NK-92 treated with Interleukin-12 subunit alpha and Interleukin-12 subunit beta, amount 100 ng/mL, for 24 hours (cell line): ENCODE data around the gene STXBP4.

Experiments used
- DNase-seq: peaks from one replicate; lab custom pipeline; 2025; lab: John Stamatoyannopoulos, UW

STXBP4 gene

GRCh38 chr17:55122114-55122513 is 153.5 kb downstream of the STXBP4 start:
- no peak for DNase-seq

GRCh38 chr17:55124730-55125360 is 156.3 kb downstream of the STXBP4 start:
- DNase-seq, result no peak

DNA sequence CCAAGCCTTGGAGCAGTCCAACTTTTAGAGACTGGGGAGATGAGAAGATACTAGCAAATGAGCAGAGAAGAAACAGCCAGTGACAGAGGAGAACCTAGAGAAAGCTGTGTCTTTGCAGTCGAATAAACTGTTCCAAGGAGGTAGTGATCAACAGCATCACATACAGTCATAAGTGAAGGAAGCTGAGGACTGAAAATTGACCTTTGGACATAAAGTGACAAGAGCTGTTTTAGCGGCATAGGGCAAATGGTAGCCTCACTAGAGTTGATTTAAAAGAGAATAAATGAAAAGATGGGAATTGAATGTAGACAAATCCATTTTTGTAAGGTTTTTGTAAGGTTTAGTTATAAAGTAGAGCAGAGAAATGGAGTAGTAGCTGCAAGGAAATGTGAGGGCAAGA is 165.0 kb downstream of the STXBP4 start:
- DNase-seq, result no peak

DNA sequence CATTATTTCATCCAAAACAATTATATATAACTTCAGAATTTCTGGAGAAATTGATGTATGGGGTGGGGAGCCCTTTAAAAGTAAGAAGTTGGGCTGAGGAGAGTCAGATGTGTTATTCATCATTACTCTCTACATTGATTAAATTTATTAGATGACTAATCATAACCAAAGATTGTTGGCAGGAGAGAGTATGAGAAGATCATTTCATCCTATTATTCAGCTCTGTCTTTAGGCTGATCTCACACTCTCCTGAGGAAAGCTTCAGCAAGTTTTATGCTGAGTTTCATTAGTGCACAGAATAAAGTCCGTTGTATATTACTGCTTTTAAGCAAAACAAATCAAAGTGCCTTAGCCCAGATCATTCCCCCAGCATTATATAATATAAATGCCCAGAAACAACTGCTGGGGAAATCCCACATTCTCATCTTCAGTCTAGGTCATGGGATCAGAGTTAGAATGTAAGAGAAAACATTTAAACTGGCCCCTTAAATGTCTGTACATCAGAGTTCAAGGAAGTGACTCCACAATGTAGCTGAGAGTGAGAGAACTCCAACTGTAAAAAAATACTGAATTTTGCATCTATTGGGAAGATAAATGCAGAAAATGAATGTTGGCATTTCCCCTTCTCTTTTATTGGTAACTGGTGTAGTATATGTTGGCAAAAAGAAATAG is 166.1 kb downstream of the STXBP4 start:
- no peak for DNase-seq

GRCh38 chr17:55140809-55141208 is 172.2 kb downstream of the STXBP4 start:
- no peak for DNase-seq

- no peak for DNase-seq
These were observed 176.0 kb downstream of the STXBP4 start for GRCh38 chr17:55144518-55144917.

GRCh38 chr17:55149485-55149884 is 180.9 kb downstream of the STXBP4 start:
- DNase-seq, result no peak

- DNase-seq, result no peak
These were observed 183.7 kb downstream of the STXBP4 start for GRCh38 chr17:55152236-55152635.

GRCh38 chr17:55154101-55154500 is 185.5 kb downstream of the STXBP4 start:
- DNase-seq, result no peak

- DNase-seq, result no peak
These were observed 187.4 kb downstream of the STXBP4 start for GRCh38 chr17:55155856-55156560.

DNA sequence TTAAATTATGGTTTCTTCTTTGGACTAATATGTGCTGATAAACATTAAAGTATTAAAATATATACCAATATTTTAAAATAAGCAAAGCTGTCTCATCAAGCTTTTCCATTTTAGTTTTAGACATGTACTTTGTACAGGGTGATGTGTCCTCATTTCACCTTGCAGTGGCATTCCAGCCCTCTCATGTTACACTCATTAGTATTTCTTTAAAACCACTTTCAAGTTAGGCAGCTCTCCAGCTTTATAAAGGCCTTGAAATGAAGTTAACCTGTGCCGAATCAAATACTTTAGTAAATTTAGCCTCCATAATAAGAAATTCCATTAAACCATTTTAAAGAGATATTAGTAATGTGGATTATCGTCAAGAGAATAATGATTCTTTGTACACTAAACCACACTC is 188.6 kb downstream of the STXBP4 start:
- no peak for DNase-seq

- no peak for DNase-seq
These were observed 189.9 kb downstream of the STXBP4 start for GRCh38 chr17:55158439-55158838.

DNA sequence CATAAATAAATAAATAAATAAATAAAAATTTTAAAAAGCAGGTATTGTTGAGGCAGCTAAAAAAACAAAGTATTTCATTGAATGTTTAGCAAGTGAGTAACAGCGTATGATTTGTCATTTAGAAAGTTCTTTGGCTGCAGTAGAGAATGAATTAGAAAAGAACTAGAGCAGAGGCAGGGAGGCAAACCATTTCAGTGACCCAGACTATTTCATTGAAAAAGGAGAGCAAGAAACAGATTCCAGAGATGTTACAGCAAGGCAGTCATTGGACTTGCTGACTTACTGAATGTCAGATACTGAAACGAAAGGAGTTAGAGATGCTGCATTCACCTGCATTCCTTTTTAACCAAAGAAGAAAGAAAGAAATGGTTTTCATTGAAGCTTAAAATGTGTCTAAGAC is 190.7 kb downstream of the STXBP4 start:
- no peak for DNase-seq

DNA sequence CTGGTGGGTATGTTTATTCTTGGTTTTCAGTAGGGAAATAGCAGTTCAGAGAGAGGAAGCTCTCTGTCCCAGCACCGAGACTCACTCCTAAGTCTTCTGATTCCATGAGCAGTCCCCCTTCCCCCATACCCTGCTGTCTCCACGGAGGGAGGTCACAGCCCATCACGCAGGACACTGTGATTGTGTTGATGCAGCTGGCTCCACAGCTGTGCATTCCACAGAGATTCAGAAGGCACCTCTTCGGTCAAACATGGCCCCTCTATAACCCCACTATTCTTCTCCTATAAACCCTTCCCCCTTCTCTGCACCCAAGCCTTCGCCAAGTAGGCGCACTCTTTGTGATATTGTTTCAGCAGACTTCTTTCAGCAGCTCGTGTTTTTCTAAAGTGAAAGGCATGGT is 191.9 kb downstream of the STXBP4 start:
- no peak for DNase-seq

DNA sequence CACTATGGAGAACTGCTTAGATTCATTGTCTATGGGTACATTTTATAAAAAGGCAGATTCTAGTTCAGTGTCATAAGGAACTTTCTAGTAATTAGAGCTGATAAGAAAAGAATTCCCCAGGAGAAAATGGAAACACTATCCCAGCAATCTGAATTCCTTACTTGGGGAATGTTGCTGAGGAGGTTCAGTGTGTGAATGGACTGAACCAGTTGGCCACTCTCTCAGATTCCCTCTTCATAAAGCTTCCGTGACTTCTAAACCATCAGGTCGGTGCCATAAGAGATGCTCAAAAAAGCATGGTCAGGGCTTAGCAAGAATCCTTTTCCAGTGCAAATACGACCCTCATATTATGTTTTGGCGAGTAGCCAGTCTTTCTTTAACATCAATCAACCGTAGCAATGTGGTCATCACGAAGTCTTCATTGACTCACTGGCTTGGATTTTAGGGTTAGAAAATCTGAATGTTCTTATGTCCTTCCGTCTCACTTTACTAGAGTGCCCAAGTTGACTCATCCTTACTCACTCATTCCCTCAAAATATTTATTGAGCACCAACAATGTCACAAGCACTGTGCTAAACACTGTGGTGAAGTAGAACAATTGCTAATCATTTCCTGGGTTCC is 193.5 kb downstream of the STXBP4 start:
- DNase-seq, result no peak

GRCh38 chr17:55162556-55162946 is 194.0 kb downstream of the STXBP4 start:
- DNase-seq, result no peak

- DNase-seq, result no peak
These were observed 194.8 kb downstream of the STXBP4 start for GRCh38 chr17:55163408-55163807.

DNA sequence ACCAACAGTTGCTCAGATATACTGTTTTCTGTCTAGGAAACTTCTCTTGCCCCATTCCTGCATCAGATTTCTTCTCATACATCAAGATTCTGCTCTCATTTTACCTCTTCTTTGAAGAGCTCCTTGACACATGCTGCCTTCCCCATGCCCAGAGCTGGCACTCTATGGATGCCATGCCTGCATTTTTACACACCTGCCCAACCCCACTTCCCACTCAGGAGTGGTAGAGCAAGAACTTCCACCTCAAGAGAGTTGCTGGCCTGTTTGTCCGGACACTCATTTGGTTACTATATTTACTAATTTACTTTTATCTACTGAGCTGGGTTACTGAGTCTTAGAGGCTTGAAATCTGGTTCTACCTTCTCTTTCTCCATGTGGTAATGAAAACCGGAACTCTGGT is 197.9 kb downstream of the STXBP4 start:
- no peak for DNase-seq

DNA sequence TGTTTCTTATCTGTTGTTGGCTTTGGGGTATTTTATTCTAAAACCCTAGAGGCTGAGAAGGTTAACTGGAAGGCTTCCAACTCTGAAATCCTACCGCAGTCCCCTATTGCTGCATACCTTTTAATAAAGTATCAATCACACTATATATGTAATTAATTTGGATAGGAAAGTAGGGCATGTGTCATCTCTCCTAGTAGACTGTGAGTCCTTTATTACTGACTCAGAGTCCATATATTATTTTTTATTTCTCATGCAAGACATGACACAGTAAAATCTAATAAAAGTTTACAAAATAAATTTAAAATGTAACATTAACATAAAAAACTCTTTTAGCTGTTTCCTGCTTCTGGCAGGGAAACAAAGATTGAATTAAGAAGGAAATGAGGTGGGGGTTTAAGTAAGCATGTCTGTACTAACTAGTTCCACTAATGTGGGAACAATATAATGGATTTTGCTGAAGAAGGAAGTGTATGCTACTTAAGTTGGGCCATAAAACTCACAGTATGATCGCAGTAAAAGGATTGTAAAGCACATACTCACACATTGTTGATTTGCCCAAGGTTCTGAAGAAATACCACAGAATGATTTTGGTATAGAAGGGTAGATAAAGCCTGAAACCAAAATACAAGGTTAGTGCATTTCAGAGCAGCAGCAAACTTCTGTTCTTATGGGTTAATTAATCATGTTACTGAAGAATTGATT is 198.6 kb downstream of the STXBP4 start:
- no peak for DNase-seq

DNA sequence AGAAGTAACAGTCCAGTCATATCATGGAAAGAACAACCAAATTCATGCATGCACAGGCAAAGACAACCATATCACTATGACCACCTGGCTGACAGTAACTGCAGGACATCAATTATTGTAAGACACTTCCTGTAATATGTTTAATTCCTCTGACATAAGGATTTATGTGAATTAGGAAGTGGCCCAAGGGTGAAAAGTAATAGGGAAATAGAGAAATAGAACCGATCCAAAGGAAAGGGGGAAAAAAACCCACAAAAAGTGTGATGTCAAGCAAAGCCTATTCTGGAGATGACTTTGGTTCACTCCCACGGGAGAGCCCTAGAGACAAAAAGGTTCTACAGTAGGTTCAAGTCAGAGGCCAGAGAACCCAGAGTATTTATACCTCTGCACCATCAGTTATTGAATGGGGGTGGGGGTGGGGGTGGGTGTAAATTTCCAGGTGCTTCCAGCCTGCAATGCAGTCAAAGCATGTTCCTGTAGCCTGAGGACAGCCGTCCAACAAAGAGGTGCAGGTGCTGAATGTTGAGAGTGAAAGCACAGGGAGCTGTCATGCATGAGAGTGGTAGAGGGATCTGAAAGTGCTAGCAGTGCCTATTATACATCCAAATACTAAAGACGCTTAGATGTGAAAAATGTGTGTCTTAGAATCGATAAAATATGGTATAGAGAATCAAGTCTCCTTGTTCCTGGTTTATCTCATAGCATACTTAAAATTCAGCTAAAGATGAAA is 200.6 kb downstream of the STXBP4 start:
- no peak for DNase-seq

- no peak for DNase-seq
These were observed 203.2 kb downstream of the STXBP4 start for GRCh38 chr17:55171634-55172328.
